HCT116 (cell line): Measurements from ENCODE around the gene RAB30. TPM values are rescaled to one million over a fixed set of nuclear protein-coding genes. Genes with fewer than 3 reads are reported as not detected.

Source experiments
- ATAC-seq: fragments of 200-7000 bp; cut with Tn5 transposase; 2 replicates; pipeline ENCODE4 v1.9.1; 2020; ENCODE audit warnings: mild to moderate bottlenecking, moderate library complexity
- BruUV-seq: library from RNA; stranded (reverse); fragments of 400-500 nt; replicated peaks from 2 replicates; lab custom pipeline; 2021; lab: Mats Ljungman, UMichigan
- CTCF ChIA-PET: fragments of 300-600 bp; sonication (Branson Sonifier 250); formaldehyde crosslinking; loops from one replicate; lab custom pipeline; 2021; ENCODE audit warnings: antibody characterized with exemption; lab: Charles Lee
- POLR2A ChIA-PET: fragments of 300-600, 350-600 bp; sonication (Branson Sonifier 250); formaldehyde crosslinking; loops from one replicate; lab custom pipeline; 2021; ENCODE audit warnings: antibody characterized with exemption; lab: Charles Lee
- RAD21 ChIA-PET, 2 experiments: fragments of 300-600 bp; sonication (Branson Sonifier 250); formaldehyde crosslinking; loops; one replicate each; lab custom pipeline; 2023; ENCODE audit warnings: low total read pairs in 2 of 2; ENCODE audit not compliant: uncharacterized antibody in 2 of 2, unreplicated experiment in 2 of 2, low non-redundant PET in 1 of 2; lab: Charles Lee
- DNase-seq: peaks from one replicate; pipeline ENCODE4 v3.0.0-alpha.2; 2010; ENCODE audit warnings: low read depth, low spot score
- H2AFZ ChIP-seq: fragments of 200-600 bp; shearing (Covaris generic), sonication (generic); 2 replicates; pipeline ENCODE4 v1.6.1; 2017; ENCODE audit warnings: low read depth, mixed run types, mixed read lengths, antibody characterized with exemption, low read length; ENCODE audit not compliant: poor library complexity, severe bottlenecking
- H3K27ac ChIP-seq: 2 replicates; pipeline ENCODE4 v1.5.1; 2012; ENCODE audit warnings: low read depth, low read length
- H3K27me3 ChIP-seq: fragments of 200-600 bp; sonication (generic); 2 replicates; pipeline ENCODE4 v1.6.1; 2016; ENCODE audit warnings: mixed run types, low read length, mixed read lengths; ENCODE audit not compliant: insufficient read depth
- H3K36me3 ChIP-seq, 2 experiments: fragments of 200-500 bp in 1 of 2; fragments of 200-600 bp in 1 of 2; sonication (Bioruptor generic) in 1 of 2; sonication (generic) in 1 of 2; 2 replicates each; pipeline versions ENCODE4 v1.5.1 to v1.6.1; 2014 to 2016; ENCODE audit warnings: low read length in 2 of 2, inconsistent platforms in 1 of 2, mixed read lengths in 1 of 2, mixed run types in 1 of 2; ENCODE audit not compliant: insufficient read depth in 2 of 2, control insufficient read depth in 1 of 2
- H3K4me1 ChIP-seq, 2 experiments: fragments of 200-600 bp in 1 of 2; sonication (generic) in 1 of 2; 2 replicates each; pipeline versions ENCODE4 v1.5.1 to v1.6.1; 2012 to 2017; ENCODE audit warnings: low read length in 2 of 2, inconsistent platforms in 1 of 2, mild to moderate bottlenecking in 1 of 2, mixed read lengths in 1 of 2, mixed run types in 1 of 2, moderate library complexity in 1 of 2; ENCODE audit not compliant: insufficient read depth in 2 of 2, control insufficient read depth in 1 of 2
- H3K4me2 ChIP-seq: fragments of 200-600 bp; sonication (generic); 2 replicates; pipeline ENCODE4 v1.6.1; 2017; ENCODE audit warnings: mixed run types, low read length, mixed read lengths
- H3K4me3 ChIP-seq, 2 experiments: fragments of 200-600 bp in 1 of 2; sonication (generic) in 1 of 2; replicated peaks in 1 of 2; 2 replicates each; pipeline ENCODE4 v1.5.1; 2011 to 2016; ENCODE audit warnings: low read length in 2 of 2, control low read depth in 1 of 2, low read depth in 1 of 2, mild to moderate bottlenecking in 1 of 2, mixed read lengths in 1 of 2, mixed run types in 1 of 2
- H3K79me2 ChIP-seq: fragments of 200-600 bp; sonication (generic); 2 replicates; pipeline ENCODE4 v1.6.1; 2017; ENCODE audit warnings: mild to moderate bottlenecking, mixed run types, low read length, moderate library complexity, mixed read lengths; ENCODE audit not compliant: insufficient read depth
- H3K9ac ChIP-seq: fragments of 200-600 bp; sonication (generic); 2 replicates; pipeline ENCODE4 v1.6.1; 2016; ENCODE audit warnings: low read length, mixed read lengths
- H3K9me2 ChIP-seq: fragments of 200-600 bp; sonication (generic), shearing (Covaris generic); 2 replicates; pipeline ENCODE4 v1.6.1; 2017; ENCODE audit warnings: mixed run types, mild to moderate bottlenecking, moderate library complexity; ENCODE audit not compliant: insufficient read depth
- H3K9me3 ChIP-seq, 2 experiments: fragments of 200-500 bp in 1 of 2; fragments of 200-600 bp in 1 of 2; sonication (Bioruptor generic) in 1 of 2; sonication (generic) in 1 of 2; 2 replicates each; pipeline ENCODE4 v1.6.1; 2014 to 2017; ENCODE audit warnings: low read length in 2 of 2, mixed read lengths in 2 of 2, inconsistent platforms in 1 of 2, low read depth in 1 of 2, mild to moderate bottlenecking in 1 of 2, mixed run types in 1 of 2, moderate library complexity in 1 of 2; ENCODE audit not compliant: control insufficient read depth in 1 of 2, insufficient read depth in 1 of 2
- H4K20me1 ChIP-seq: fragments of 200-600 bp; sonication (generic), shearing (Covaris generic); 2 replicates; pipeline ENCODE4 v1.6.1; 2017; ENCODE audit warnings: mixed run types, mild to moderate bottlenecking, moderate library complexity; ENCODE audit not compliant: insufficient read depth
- CEBPB ChIP-seq: IDR thresholded peaks from 2 replicates; pipeline ENCODE4 v1.6.1; 2012; ENCODE audit warnings: low read depth
- EGR1 ChIP-seq: IDR thresholded peaks from 2 replicates; pipeline ENCODE4 v1.6.1; 2012; ENCODE audit warnings: low read depth
- ELF1 ChIP-seq: IDR thresholded peaks from 2 replicates; pipeline ENCODE4 v1.6.1; 2012; ENCODE audit warnings: low read depth, borderline replicate concordance
- FOSL1 ChIP-seq: IDR thresholded peaks from 2 replicates; pipeline ENCODE4 v1.6.1; 2012; ENCODE audit warnings: low read depth
- JUND ChIP-seq: IDR thresholded peaks from 2 replicates; pipeline ENCODE4 v1.6.1; 2012
- POLR2AphosphoS5 ChIP-seq: IDR thresholded peaks from 2 replicates; pipeline ENCODE4 v1.6.1; 2011; ENCODE audit warnings: mild to moderate bottlenecking, low read depth, low read length, moderate library complexity
- RAD21 ChIP-seq: IDR thresholded peaks from 2 replicates; pipeline ENCODE4 v1.6.1; 2012; ENCODE audit warnings: low read depth, mild to moderate bottlenecking
- REST ChIP-seq: IDR thresholded peaks from 2 replicates; pipeline ENCODE4 v1.6.1; 2012; ENCODE audit warnings: low read depth
- SIN3A ChIP-seq: IDR thresholded peaks from 2 replicates; pipeline ENCODE4 v1.6.1; 2012; ENCODE audit warnings: low read depth
- SP1 ChIP-seq: IDR thresholded peaks from 2 replicates; pipeline ENCODE4 v1.6.1; 2012; ENCODE audit warnings: low read depth
- TCF7L2 ChIP-seq: IDR thresholded peaks from 2 replicates; pipeline ENCODE4 v1.7.0; 2011; ENCODE audit warnings: borderline replicate concordance, inconsistent platforms; ENCODE audit not compliant: insufficient read depth, insufficient read length; ENCODE audit errors: extremely low read depth
- YY1 ChIP-seq: IDR thresholded peaks from 2 replicates; pipeline ENCODE4 v1.6.1; 2011; ENCODE audit warnings: low read length, low read depth, moderate library complexity, mild to moderate bottlenecking; ENCODE audit not compliant: insufficient replicate concordance; ENCODE audit errors: extremely low read depth
- ZFX ChIP-seq: fragments of 450-650 bp; IDR thresholded peaks from 2 replicates; pipeline ENCODE4 v1.6.1; 2017
- intact Hi-C: fragments of 100-400 bp; cut with micrococcal nuclease; formaldehyde crosslinking; loops from 2 replicates; pipeline ENCODE4 v1.10.0; 2022
- total RNA-seq: library from RNA; stranded (reverse); gene quantifications from one replicate; pipeline ENCODE4 v1.2.1, GENCODE V29; 2021; ENCODE audit not compliant: unreplicated experiment

The RAB30 gene
- total RNA-seq, 1 experiment from 2014 or later: 5.7 TPM

DNA sequence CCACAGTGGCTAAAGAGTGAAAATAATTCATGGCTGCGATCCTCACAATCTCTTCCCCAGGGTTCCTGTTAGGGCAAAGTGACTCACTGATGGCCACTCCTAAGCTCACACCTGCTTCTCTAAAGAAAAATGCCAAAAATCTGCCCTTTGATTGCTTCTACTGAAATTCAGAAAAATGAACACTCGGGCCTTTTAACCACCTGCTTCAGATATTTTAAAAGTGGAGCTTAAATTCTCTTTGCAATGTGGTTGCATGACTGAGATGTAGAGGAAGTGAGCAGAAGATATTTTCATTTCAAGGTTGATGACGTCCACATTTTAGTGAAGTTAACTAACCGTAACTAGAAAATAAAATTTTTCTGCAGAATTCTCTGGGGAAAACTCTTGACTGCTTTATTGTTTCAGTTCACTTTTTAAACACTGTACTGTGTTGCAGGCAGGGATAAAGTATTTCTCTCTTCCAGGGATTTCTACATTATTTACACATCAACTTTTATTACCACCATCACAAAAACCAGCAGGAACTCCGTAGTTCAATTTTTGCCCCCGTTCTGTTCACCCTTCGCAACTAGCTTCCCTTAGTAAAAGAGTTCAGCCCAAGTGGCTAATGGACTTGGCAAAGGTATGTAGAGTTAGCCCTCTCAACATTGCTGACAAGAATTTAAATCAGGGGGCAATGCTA lies 8.5 kb downstream of the RAB30 start:
- no peaks in the 10 kb centered on the region for H3K79me2 ChIP-seq
- H3K9ac ChIP-seq: no peak overlapping the region
- H3K9me3 ChIP-seq: no peaks in the 10 kb centered on the region
- H3K4me1 ChIP-seq: no peaks in the 10 kb centered on the region
- H4K20me1 ChIP-seq: no peaks in the 10 kb centered on the region
- CTCF ChIA-PET: interaction anchor here (1.1 kb wide), 1 partner anchor 9 kb away, joined by 3 read pairs; the partner anchor contains the start of gene RAB30
- no peaks in the 10 kb centered on the region for H3K27me3 ChIP-seq
- H2AFZ ChIP-seq: no peak overlapping the region
- H3K4me2 ChIP-seq: no peak overlapping the region
- intact Hi-C loops: no loop called here
- TF ChIP-seq POLR2AphosphoS5: no peak
- TF ChIP-seq SIN3A: no peak
- TF ChIP-seq YY1: no peak
- TF ChIP-seq REST: no peak
- TF ChIP-seq FOSL1: no peak
- TF ChIP-seq ELF1: no peak
- TF ChIP-seq RAD21: no peak
- TF ChIP-seq TCF7L2: no peak
- TF ChIP-seq EGR1: no peak
- TF ChIP-seq JUND: no peak
- TF ChIP-seq SP1: no peak
- no peak for TF ChIP-seq CEBPB
- TF ChIP-seq ZFX: no peak
- no peak for ATAC-seq
- no peak for DNase-seq
- BruUV-seq: no TSS peak
- RAD21 ChIA-PET: no interaction called here
- no peak overlapping the region for H3K4me3 ChIP-seq
- POLR2A ChIA-PET: interaction anchor here (0.8 kb wide), 1 partner anchor 498 kb away, joined by 4 read pairs; no protein-coding TSS in a partner anchor
- no peak overlapping the region for H3K27ac ChIP-seq
- no peaks in the 10 kb centered on the region for H3K36me3 ChIP-seq
- H3K9me2 ChIP-seq: no peaks in the 10 kb centered on the region
